ENCODE results near the gene PCDHA10. TPM values are rescaled to one million over a fixed set of nuclear protein-coding genes. Genes with fewer than 3 reads are reported as not detected.
A peak's percentile ranks its signal among the peaks of the same experiment; 100 is the strongest.

The PCDHA10 gene
- total and polyA plus RNA-seq, 2 of the 13 experiments (the other 11 are each of a cell fraction or from before 2014, with no cell fraction given): 0.01 to 0.02 TPM

DNA sequence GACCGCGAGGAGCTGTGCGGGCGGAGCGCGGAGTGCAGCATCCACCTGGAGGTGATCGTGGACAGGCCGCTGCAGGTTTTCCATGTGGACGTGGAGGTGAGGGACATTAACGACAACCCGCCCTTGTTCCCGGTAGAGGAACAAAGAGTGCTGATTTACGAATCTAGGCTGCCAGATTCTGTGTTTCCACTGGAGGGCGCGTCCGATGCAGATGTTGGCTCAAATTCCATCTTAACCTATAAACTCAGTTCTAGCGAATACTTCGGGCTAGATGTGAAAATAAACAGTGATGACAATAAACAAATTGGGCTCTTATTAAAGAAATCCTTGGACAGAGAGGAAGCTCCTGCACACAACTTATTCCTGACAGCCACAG lies 27.3 kb upstream of the PCDHA10 start:
- no peaks in the 10 kb centered on the region for H4K20me1 ChIP-seq (ENCODE audit: insufficient read depth, low read length)
- no peaks in the 10 kb centered on the region for H3K4me1 ChIP-seq (ENCODE audit: insufficient read depth, low read length)
- no peaks in the 10 kb centered on the region; a peak in 1 of 5 replicates for H3K27me3 ChIP-seq (ENCODE audit: control insufficient read depth in 1 of 2, insufficient read depth in 2 of 2, low read length in 2 of 2)
- 0 out of 3 replicates have a peak, but pooled peaks have one; percentile 29 for ATAC-seq
- intact Hi-C loops (cut with micrococcal nuclease; ENCODE audit: unreplicated experiment): no loop called here
- no peak overlapping the region for H3K27ac ChIP-seq (ENCODE audit: extremely low read length, insufficient read depth, low read length)
- H3K9ac ChIP-seq (ENCODE audit: insufficient read depth, low read depth, low read length): no peak overlapping the region
- no TSS peak for BruUV-seq (replicated peaks)
- ChIA-PET POLR2A (no interaction called here), CTCF (ENCODE audit: low intra/inter-chr PET ratio, low total read pairs) (no interaction called here)
- H3K9me3 ChIP-seq (ENCODE audit: low read length): no peaks in the 10 kb centered on the region
- DNase-seq (ENCODE audit: low spot score): no peak
- no peak overlapping the region for H3K4me2 ChIP-seq (ENCODE audit: low read depth, low read length)
- in situ Hi-C loops (cut with HindIII; ENCODE audit: extremely low pct_ligation_motif_present, low pct_unique_long_range_greater_than_20kb): no loop called here
- no peak overlapping the region for H2AFZ ChIP-seq (ENCODE audit: low read length)
- no peak overlapping the region for H3K4me3 ChIP-seq (replicated peaks in 1 of 3; ENCODE audit: insufficient read depth in 1 of 3, low read depth in 2 of 3, low read length in 3 of 3)
- 55% methylated on average over 17 of the region's 18 CpGs for WGBS (ENCODE audit: low lambda C conversion rate)
- no peak for FAIRE-seq
- H3K36me3 ChIP-seq (replicated peaks in 1 of 2; ENCODE audit: control insufficient read depth in 1 of 2, insufficient read depth in 2 of 2, low read length in 2 of 2): no peaks in the 10 kb centered on the region
- H3K79me2 ChIP-seq (ENCODE audit: insufficient read depth, low read length): no peaks in the 10 kb centered on the region
- TF ChIP-seq, protein P1, sequence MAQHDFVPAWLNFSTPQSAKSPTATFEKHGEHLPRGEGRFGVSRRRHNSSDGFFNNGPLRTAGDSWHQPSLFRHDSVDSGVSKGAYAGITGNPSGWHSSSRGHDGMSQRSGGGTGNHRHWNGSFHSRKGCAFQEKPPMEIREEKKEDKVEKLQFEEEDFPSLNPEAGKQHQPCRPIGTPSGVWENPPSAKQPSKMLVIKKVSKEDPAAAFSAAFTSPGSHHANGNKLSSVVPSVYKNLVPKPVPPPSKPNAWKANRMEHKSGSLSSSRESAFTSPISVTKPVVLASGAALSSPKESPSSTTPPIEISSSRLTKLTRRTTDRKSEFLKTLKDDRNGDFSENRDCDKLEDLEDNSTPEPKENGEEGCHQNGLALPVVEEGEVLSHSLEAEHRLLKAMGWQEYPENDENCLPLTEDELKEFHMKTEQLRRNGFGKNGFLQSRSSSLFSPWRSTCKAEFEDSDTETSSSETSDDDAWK (CRISPR knock-in tag; IDR thresholded peaks at IDR 0.05): no peak
- no peak for TF ChIP-seq WIZ (CRISPR knock-in tag; IDR thresholded peaks at IDR 0.05)
- no peak for TF ChIP-seq SUZ12 (IDR thresholded peaks at IDR 0.05; ENCODE audit: low read depth, low read length)
- TF ChIP-seq KAT8 (CRISPR knock-in tag; IDR thresholded peaks at IDR 0.05): no peak
- no peak for TF ChIP-seq ZSCAN25 (CRISPR knock-in tag; IDR thresholded peaks at IDR 0.05)
- TF ChIP-seq CREB1 (IDR thresholded peaks at IDR 0.05): no peak
- TF ChIP-seq CREB1 (CRISPR knock-in tag; IDR thresholded peaks at IDR 0.05): no peak
- no peak for TF ChIP-seq CENPT (CRISPR knock-in tag; IDR thresholded peaks at IDR 0.05; ENCODE audit: low read depth)
- TF ChIP-seq MTA1 (CRISPR knock-in tag; IDR thresholded peaks at IDR 0.05; ENCODE audit: borderline replicate concordance): no peak
- TF ChIP-seq ZNF781 (CRISPR knock-in tag; IDR thresholded peaks at IDR 0.05; ENCODE audit: borderline replicate concordance, not compliant biosample characterization): no peak
- no peak for TF ChIP-seq ZFP90 (CRISPR knock-in tag; IDR thresholded peaks at IDR 0.05; ENCODE audit: borderline replicate concordance)
- no peak for TF ChIP-seq SRSF9 (IDR thresholded peaks at IDR 0.05; ENCODE audit: borderline replicate concordance, insufficient read depth, low read depth, low read length, poor library complexity, severe bottlenecking)
- TF ChIP-seq ZSCAN31 (CRISPR knock-in tag; IDR thresholded peaks at IDR 0.05; ENCODE audit: low read depth): no peak
- no peak for TF ChIP-seq MAFK (conservative IDR thresholded peaks at IDR 0.05 in 1 of 2, IDR thresholded peaks at IDR 0.05 in 1 of 2; ENCODE audit: low read length in 2 of 2)
- TF ChIP-seq ZNF34 (CRISPR knock-in tag; IDR thresholded peaks at IDR 0.05; ENCODE audit: borderline replicate concordance): no peak
- TF ChIP-seq NRL (CRISPR knock-in tag; IDR thresholded peaks at IDR 0.05; ENCODE audit: borderline replicate concordance): no peak
- TF ChIP-seq MTF1 (CRISPR knock-in tag; IDR thresholded peaks at IDR 0.05): no peak
- TF ChIP-seq ZSCAN12 (CRISPR knock-in tag; IDR thresholded peaks at IDR 0.05): no peak
- TF ChIP-seq GATA4 (IDR thresholded peaks at IDR 0.05; ENCODE audit: borderline replicate concordance, low read depth): no peak
- TF ChIP-seq HCFC1 (IDR thresholded peaks at IDR 0.05; ENCODE audit: low read depth, low read length): no peak
